Measurements from ENCODE around the gene ATOH1. TPM values are rescaled to one million over a fixed set of nuclear protein-coding genes. Genes with fewer than 3 reads are reported as not detected.

The ATOH1 gene
- total RNA-seq, 1 experiment from 2014 or later: not detected

DNA sequence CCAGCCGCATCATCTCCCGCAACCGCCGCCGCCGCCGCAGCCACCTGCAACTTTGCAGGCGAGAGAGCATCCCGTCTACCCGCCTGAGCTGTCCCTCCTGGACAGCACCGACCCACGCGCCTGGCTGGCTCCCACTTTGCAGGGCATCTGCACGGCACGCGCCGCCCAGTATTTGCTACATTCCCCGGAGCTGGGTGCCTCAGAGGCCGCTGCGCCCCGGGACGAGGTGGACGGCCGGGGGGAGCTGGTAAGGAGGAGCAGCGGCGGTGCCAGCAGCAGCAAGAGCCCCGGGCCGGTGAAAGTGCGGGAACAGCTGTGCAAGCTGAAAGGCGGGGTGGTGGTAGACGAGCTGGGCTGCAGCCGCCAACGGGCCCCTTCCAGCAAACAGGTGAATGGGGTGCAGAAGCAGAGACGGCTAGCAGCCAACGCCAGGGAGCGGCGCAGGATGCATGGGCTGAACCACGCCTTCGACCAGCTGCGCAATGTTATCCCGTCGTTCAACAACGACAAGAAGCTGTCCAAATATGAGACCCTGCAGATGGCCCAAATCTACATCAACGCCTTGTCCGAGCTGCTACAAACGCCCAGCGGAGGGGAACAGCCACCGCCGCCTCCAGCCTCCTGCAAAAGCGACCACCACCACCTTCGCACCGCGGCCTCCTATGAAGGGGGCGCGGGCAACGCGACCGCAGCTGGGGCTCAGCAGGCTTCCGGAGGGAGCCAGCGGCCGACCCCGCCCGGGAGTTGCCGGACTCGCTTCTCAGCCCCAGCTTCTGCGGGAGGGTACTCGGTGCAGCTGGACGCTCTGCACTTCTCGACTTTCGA is 654 bp downstream of the ATOH1 start:
- peak overlapping the region; percentile 88 for H3K4me2 ChIP-seq (ENCODE audit: low read length)
- H2AFZ ChIP-seq (ENCODE audit: low read depth, low read length, poor library complexity, severe bottlenecking): no peak overlapping the region
- ChIA-PET RAD21 (ENCODE audit: low non-redundant PET in 1 of 2, low total read pairs in 2 of 2, uncharacterized antibody in 2 of 2, unreplicated experiment in 2 of 2) (no interaction called here), CTCF (no interaction called here), POLR2A (no interaction called here)
- H3K79me2 ChIP-seq (ENCODE audit: insufficient read depth, low read length): no peaks in the 10 kb centered on the region
- H3K36me3 ChIP-seq (ENCODE audit: control insufficient read depth in 1 of 2, insufficient read depth in 2 of 2, low read length in 2 of 2): no peaks in the 10 kb centered on the region
- peak overlapping the region; percentile 43 to 60 for H3K4me3 ChIP-seq (replicated peaks in 1 of 2; ENCODE audit: low read depth in 1 of 2, low read length in 2 of 2)
- TF ChIP-seq ZNF274 (IDR thresholded peaks at IDR 0.05; ENCODE audit: low read depth, low read length) (no peak), SP1 (IDR thresholded peaks at IDR 0.05; ENCODE audit: low read depth) (no peak), EGR1 (IDR thresholded peaks at IDR 0.05; ENCODE audit: low read depth) (no peak), CEBPB (IDR thresholded peaks at IDR 0.05; ENCODE audit: low read depth) (no peak), ZFX (IDR thresholded peaks at IDR 0.05) (no peak), ELF1 (IDR thresholded peaks at IDR 0.05; ENCODE audit: borderline replicate concordance, low read depth) (no peak), TCF7L2 (IDR thresholded peaks at IDR 0.05; ENCODE audit: borderline replicate concordance, extremely low read depth, insufficient read depth, insufficient read length) (no peak), EZH2phosphoT487 (IDR thresholded peaks at IDR 0.05; ENCODE audit: borderline replicate concordance) (no peak), POLR2AphosphoS5 (IDR thresholded peaks at IDR 0.05; ENCODE audit: low read depth, low read length) (no peak)
- intact Hi-C loops (cut with micrococcal nuclease): no loop called here
- DNase-seq (ENCODE audit: low read depth, low spot score): no peak
- no peaks in the 10 kb centered on the region for H3K9me3 ChIP-seq (ENCODE audit: control insufficient read depth in 1 of 2, insufficient read depth in 1 of 2, low read depth in 1 of 2, low read length in 2 of 2)
- no peak overlapping the region for H3K27ac ChIP-seq (ENCODE audit: low read depth, low read length)
- peaks cover 47% of the 10 kb centered on the region for H3K27me3 ChIP-seq (ENCODE audit: insufficient read depth, low read length)
- no peak overlapping the region for H3K9ac ChIP-seq (ENCODE audit: low read length)
- no TSS peak for BruUV-seq (replicated peaks)
- H4K20me1 ChIP-seq (ENCODE audit: insufficient read depth): no peaks in the 10 kb centered on the region
- H3K4me1 ChIP-seq (ENCODE audit: control insufficient read depth in 1 of 2, insufficient read depth in 2 of 2, low read length in 2 of 2): peaks cover 0 to 16% of the 10 kb centered on the region in 2 experiments; a peak in 2 of 4 replicates
- ATAC-seq: peak; percentile 47
- no peaks in the 10 kb centered on the region for H3K9me2 ChIP-seq (ENCODE audit: insufficient read depth)
